NCI-H2196 treated with DMSO at 0.1 percent for 48 hours (cell line): Measurements from ENCODE around the gene RGS10.

Experiments
- DNase-seq: peaks from one replicate; lab custom pipeline; 2025; ENCODE audit not compliant: unreplicated experiment; lab: John Stamatoyannopoulos, UW

The RGS10 gene

DNA sequence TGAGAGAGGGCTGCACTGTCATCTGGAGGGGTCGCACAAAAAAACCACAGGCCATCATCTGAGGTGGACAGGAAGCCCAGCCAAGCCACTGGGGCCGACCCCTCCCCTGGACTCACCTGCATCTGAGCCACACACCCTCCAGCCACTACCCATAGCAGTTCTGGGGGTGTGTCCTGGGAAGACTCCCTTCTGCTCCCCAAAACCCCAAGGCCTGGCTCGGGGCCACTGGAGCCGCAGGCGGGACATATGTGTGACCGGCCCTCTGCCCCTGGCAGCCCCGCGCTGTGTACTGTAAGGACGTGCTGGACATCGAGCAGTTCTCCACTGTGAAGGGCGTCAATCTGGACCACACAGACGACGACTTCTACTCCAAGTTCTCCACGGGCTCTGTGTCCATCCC lies 90.1 kb downstream of the RGS10 start:
- no peak for DNase-seq

DNA sequence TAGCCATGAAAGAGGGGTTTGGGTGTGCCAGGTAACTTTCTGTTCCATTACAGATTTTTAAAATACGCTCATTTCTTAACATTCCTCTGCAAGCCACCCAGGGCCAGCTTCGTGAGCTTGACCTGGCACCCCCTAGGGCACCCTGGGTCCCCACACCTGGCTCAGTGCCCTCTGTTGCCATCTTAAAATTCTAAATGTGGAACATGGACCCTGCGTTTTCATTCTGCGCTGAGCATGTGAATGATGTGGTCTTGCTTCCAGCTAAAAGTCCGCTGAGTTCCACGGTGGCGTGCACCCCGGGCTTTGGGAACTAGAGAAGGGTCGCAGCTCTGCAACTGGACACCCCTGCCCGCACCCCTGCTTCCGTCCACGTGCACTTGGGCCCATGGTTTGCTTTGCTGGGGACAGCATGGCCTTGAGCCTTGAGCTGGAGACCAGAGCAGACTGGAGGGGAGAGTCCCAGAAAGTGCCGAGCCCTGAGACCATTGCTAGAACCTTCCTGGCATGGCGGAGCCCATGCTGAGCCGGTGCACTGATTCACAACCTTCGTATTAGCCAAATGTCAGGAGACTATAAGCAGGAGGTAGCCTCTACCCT lies 91.1 kb downstream of the RGS10 start:
- no peak for DNase-seq

DNA sequence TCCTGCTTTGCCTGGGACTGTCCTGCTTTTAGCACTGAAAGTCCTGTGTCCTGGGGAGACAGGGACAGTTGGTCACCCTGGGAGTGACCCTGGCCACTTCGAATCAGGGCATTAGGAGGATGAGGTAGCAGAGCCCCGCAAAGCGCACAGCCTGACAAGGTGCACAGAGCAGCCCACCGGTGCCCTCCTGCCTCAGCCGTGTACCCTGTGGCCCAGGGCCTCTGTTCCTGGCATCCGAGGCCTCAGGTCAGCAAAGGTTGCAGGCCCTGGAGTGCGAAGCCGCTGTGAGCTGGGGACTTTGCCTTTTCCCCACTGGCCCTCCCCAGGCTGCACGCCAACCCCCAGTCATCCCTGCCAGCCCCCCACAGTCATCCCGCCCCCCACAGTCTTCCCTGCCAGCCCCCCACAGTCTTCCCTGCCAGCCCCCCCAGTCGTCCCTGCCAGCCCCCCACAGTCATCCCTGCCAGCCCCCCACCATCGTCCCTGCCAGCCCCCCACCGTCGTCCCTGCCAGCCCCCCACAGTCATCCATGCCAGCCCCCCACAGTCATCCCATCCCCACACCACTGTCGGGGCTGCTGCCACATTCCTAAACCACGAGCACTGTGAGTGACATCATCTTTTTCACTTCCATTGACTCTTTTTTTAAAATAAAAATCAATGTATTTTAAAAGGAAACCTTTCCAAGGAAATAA lies 91.8 kb downstream of the RGS10 start:
- no peak for DNase-seq
